CD4-positive, alpha-beta T cell treated with Interleukin-17A for 4 hours (primary cell): ENCODE results near the gene AADAC.
"Not testable (repeated sequence)": the region's sequence is repeated elsewhere in the genome, so short reads cannot be mapped to it uniquely, and the experiment has no call there.

Source experiments
- DNase-seq: peaks from one replicate; pipeline ENCODE4 v3.0.0-alpha.2; 2020; ENCODE audit warnings: mixed read lengths

AADAC gene

GRCh38 chr3:151798466-151798865 lies 15.4 kb upstream of the AADAC start:
- DNase-seq = no peak

- DNase-seq = no peak
Measured at GRCh38 chr3:151800431-151800830, 13.5 kb upstream of the AADAC start.

GRCh38 chr3:151804267-151804666 lies 9.6 kb upstream of the AADAC start:
- no peak for DNase-seq

GRCh38 chr3:151806838-151807237 lies 7.1 kb upstream of the AADAC start:
- no peak for DNase-seq

- not testable (repeated sequence) for DNase-seq
Measured at GRCh38 chr3:151808926-151809325, 5.0 kb upstream of the AADAC start.

- DNase-seq = no peak
Measured at GRCh38 chr3:151811474-151811873, 2.4 kb upstream of the AADAC start.

- DNase-seq = no peak
Measured at GRCh38 chr3:151814588-151814987, 672 bp downstream of the AADAC start.

- no peak for DNase-seq
Measured at GRCh38 chr3:151816091-151816604, 2.2 kb downstream of the AADAC start.

GRCh38 chr3:151817473-151817872 lies 3.6 kb downstream of the AADAC start:
- DNase-seq = no peak

GRCh38 chr3:151818361-151818760 lies 4.4 kb downstream of the AADAC start:
- DNase-seq = no peak

- DNase-seq = no peak
Measured at GRCh38 chr3:151819910-151820309, 6.0 kb downstream of the AADAC start.

- DNase-seq = no peak
Measured at GRCh38 chr3:151827816-151828215, 13.9 kb downstream of the AADAC start.

- DNase-seq = no peak
Measured at GRCh38 chr3:151835751-151836525, 22.0 kb downstream of the AADAC start.

GRCh38 chr3:151837057-151837456 lies 23.1 kb downstream of the AADAC start:
- no peak for DNase-seq

- DNase-seq = peak; percentile 33
Measured at GRCh38 chr3:151838574-151839312, 24.8 kb downstream of the AADAC start.

GRCh38 chr3:151839313-151839631 lies 25.4 kb downstream of the AADAC start:
- no peak for DNase-seq

- DNase-seq = no peak
Measured at GRCh38 chr3:151841801-151842200, 27.9 kb downstream of the AADAC start.

GRCh38 chr3:151843275-151843674 lies 29.4 kb downstream of the AADAC start:
- no peak for DNase-seq

GRCh38 chr3:151845306-151845905 lies 31.5 kb downstream of the AADAC start:
- no peak for DNase-seq

- not testable (repeated sequence) for DNase-seq
Measured at GRCh38 chr3:151850065-151850464, 36.1 kb downstream of the AADAC start.

- DNase-seq = no peak
Measured at GRCh38 chr3:151852074-151852811, 38.3 kb downstream of the AADAC start.

- no peak for DNase-seq
Measured at GRCh38 chr3:151856118-151856517, 42.2 kb downstream of the AADAC start.

GRCh38 chr3:151856641-151857040 lies 42.7 kb downstream of the AADAC start:
- no peak for DNase-seq
